ENCODE results near the gene RAB11FIP4.

RAB11FIP4 gene

DNA sequence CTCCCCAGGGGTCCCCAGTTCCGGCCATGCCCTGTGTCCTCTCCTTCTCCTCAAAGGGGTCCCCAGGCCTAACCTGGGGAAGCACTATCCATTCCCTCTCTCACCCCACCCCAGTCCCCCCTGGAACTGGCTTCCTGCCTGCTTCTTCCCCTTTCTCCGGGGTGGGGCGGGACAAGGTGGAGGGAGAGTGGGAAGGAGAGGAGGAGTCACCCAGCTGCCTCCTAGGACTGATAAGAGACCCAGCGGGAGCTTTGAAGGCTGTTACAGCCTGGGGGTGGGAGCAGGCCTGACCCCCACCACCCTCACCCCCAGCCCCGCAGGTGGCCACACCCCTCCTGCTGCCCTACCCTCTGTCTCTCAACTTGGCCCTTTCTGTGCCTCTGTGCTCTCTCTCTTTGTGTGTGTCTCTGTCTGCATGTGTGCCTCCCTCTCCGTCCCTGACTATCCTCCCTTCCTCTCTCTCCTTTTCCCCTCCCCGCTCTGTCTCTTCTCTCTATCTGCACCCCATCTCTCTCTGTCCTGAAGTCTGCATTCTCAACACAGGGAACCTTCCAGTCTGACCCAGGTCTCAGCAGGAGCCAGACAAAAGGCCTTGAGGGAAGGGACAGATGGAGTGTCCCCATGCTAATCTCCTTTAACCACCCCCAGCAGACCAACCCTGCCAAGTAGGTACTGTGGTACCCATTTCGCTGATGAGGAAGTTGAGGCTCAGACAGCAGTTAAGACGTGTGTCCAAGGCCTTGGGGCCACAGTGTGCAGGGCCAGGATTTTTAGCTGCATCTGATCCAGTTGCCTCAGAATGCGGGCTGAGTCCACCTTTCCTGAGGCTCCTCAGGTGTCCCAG, 66.1 kb downstream of the RAB11FIP4 start:
- no peak for DNase-seq (ENCODE audit: low read depth in 4 of 4, low spot score in 1 of 4)

DNA sequence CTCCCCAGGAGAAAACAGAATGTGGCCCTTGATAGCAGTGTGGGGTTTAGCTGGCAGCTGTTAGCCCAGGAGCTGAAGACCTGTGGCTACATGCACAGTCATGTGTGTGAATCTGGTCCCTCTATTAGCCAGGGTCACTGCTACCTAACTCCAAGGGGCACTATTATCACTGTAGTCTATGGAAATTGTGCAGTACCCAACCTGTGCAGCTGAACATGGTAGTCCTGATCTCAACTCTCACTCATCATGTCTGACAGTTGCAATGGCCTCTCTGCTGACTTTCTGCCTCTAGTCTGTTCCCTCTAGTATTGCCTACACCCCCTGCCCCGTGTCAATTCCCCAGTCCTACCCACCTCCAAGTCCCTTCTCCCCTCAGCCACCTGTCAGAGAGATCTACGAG, 67.4 kb downstream of the RAB11FIP4 start:
- DNase-seq (ENCODE audit: low read depth in 4 of 4, low spot score in 1 of 4), result no peak

DNA sequence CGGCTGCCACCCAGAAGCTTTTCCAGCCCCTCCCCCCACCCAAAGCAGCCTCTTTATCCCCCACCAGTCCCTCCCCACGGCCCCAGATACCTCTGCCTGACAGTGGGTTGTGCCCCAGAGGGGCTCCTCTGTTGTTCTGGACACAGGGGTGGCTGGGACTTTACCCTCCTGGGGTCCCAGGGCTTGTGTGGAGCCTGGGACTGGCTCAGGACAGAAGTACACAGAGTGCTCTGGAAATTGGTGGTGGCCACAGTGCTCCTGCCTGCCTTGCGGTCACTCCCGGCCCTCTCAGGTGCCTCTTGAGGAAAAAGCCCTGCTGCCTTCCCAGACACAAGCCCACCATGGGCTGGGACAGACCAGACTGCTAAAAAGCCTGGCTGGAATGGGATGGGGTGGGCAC, 68.2 kb downstream of the RAB11FIP4 start:
- no peak for DNase-seq (ENCODE audit: low read depth in 4 of 4, low spot score in 1 of 4)

DNA sequence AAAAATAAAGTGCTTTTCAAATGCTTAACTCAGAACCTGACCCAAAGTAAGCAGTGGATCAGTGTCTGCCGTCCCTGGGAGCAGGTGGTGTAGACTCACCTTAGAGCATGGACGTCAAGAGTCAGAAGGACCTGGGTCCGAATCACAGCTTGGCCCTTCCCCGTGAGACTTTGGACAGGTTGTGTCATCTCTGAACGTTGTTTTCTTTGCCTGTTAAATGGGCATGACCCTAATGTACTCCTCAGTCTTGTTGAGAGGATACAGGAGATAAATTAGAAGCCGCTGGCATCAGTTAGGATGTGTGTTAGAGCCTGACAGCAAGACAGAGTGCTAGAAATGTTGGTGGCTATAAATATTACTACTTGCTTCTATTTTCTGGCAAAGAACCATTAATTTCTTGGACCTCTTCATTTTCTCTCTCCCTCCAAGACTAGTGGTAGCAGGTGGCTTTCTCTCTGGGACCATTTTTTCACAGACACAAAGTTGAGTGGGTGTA, 68.8 kb downstream of the RAB11FIP4 start:
- no peak for DNase-seq (ENCODE audit: low read depth in 4 of 4, low spot score in 1 of 4)

DNA sequence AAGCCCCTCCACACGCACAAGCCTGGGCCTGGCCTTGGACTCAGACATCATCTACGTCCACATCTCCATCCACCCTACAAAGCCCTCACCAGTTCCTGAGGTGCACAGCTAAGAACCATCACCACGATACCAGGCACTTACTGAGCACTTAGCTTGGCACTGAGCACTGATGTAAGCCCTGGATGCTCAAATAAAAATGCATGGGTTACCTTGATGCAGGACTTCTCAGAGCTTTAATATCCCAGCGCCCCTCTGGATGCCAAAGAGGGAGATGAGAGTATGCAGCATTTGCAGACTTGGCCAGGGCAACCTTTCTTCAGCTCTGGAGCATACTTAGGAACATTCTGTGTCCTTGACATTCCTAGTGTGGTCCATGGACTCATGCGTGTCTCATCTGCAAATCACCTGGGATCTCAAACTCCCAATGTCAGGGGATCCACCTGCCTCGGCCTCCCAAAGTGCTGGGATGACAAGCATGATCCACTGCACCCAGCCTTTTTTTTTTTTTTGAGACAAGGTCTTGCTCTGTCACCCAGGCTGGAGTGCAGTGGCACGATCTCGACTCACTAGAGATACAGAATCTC, 69.8 kb downstream of the RAB11FIP4 start:
- DNase-seq (ENCODE audit: low read depth in 4 of 4, low spot score in 1 of 4), result no peak

DNA sequence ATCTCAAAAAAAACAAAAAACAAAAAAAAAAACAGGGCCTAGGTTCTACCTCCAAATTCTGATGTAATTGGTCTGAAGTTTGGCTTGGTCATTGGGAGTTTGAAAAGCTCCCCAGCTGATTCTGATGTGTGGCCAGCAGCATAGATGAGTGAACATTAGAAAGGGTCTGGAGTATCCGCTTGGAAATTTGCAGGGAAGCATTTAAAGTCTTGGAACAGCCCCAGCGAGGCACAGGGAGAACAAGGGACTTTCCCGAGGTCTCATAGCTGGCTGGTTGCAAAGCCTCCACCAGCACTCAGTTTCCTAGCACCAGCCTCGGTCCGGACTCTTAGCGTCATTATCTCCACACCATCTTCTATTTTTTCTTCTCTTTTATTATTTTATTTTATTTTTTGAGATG, 70.8 kb downstream of the RAB11FIP4 start:
- no peak for DNase-seq (ENCODE audit: low read depth in 4 of 4, low spot score in 1 of 4)

DNA sequence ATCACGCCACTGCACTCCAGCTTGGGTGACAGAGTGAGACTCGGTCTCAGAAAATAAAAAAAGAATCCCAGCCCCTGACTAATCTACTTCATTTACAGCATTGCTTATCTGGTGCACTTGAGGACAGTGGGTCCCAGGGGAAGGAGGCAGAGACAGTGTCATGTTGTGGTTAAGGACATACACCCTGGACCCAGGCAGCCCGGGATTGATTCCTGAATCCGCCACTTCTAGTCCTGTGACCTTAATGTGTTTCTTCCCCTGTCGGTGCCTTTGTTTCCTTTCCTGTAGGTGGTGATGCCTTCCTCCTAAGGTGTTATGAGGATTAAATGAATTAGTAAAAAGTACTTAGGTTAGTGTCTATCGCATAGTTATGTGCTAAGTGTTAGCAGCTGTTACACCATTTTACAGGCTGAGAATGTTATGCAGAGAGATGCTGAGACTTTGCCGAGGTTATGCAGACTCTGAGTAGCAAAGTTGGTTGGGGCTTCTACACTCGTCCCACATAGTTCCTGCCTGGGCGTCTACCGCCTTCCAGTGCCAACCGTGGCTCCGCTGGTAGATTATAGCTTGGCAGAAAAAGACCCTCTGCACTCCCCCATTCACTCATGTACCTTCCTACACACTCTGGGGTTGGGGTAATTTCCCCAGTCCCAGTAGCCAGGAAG, 74.8 kb downstream of the RAB11FIP4 start:
- DNase-seq (ENCODE audit: low read depth in 4 of 4, low spot score in 1 of 4), result no peak

DNA sequence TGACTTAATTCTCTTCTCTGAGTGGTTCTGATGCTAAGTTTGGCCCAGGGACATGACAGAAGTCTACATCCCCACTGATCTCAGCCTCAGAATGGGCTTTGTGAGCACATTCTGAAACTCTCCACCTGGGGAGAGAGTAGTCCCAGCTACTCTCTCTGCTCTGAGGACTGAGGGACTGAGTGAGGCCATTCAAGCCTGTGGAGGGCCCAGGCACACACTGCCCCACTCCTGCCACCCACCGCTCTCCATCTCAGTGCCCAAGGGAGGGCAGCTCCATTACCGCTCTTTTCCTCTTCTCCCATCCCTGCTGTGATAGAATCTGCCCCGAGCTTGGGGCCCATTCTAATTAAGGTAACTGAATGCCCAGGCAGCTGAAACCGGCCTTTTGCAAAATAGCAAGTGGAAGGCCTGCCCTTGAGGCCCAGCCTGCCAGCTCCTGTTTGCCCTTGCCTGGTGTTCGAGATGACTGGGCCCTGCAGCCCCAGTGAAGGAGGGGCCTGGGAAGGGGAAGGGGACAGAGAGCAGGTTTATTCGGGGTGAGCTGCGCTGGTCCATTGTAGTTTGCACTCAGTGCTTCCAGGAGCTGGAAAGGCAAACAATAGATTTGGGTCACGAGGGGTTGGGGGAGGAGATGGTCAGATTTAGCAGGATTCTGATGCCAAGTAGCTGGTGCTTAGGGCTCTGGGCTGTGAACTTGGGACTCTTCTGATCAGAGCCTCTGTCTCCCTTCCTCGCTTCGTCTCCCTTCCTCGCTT, 76.2 kb downstream of the RAB11FIP4 start:
- DNase-seq (ENCODE audit: low read depth in 4 of 4, low spot score in 1 of 4), result no peak

DNA sequence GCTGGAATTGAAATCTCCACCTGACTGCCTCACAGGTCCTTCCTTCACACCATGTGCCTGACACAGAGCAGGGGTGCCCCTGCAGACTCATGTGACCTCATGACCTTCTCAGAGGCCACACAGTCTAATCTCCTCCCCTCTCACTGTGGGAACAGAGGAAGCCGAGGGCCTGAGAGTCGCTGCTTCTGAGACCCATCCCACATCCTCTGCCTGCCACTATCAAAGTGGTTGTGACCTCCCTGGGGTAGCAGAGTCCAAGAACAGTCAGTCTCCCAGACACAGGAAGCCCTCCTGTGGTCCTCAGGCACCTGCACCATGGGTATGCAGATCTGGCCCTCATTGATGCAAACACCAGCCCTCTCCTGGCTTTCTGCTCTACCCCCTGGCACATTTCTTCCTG, 78.5 kb downstream of the RAB11FIP4 start:
- DNase-seq (ENCODE audit: low read depth in 4 of 4, low spot score in 1 of 4), result no peak

DNA sequence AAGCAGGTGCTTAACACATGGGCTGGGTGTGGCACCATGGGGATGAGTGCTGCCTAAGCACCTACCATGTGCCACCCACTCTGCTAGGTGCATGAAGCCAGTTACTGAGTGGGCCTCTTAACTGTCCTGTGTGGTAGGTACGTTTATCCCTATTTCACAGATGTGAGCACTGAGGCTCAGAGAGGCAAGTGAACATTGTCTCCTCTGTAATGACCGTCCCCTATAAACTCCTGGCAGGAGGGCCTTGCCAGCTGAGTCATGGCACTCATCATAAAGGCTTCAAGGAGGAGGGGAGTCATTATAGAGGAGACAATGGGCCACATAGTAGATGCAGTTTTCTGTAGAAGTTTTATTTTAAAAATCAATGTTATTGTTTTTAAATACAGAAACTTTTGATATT, 79.1 kb downstream of the RAB11FIP4 start:
- DNase-seq (ENCODE audit: low read depth in 4 of 4, low spot score in 1 of 4), result no peak

DNA sequence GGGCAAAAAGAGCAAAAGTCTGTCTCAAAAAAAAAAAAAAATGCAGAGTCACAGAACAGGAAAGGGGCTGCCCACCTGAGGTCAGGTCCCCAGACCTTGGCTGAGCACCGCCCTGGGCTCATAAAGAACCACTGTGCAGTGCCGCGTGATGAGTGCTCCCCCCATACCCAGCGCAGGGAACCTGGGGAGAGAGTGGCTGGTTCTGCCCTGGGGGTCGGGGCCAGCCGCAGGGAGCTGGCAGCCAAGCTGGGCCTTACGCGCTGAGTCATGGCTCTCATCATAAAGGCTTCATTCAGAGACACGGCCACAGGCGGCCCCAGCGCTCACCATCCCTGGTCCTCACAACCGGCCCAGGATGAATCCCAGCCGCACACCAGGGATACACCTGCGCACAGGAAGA, 80.7 kb downstream of the RAB11FIP4 start:
- no peak for DNase-seq (ENCODE audit: low read depth in 4 of 4, low spot score in 1 of 4)

DNA sequence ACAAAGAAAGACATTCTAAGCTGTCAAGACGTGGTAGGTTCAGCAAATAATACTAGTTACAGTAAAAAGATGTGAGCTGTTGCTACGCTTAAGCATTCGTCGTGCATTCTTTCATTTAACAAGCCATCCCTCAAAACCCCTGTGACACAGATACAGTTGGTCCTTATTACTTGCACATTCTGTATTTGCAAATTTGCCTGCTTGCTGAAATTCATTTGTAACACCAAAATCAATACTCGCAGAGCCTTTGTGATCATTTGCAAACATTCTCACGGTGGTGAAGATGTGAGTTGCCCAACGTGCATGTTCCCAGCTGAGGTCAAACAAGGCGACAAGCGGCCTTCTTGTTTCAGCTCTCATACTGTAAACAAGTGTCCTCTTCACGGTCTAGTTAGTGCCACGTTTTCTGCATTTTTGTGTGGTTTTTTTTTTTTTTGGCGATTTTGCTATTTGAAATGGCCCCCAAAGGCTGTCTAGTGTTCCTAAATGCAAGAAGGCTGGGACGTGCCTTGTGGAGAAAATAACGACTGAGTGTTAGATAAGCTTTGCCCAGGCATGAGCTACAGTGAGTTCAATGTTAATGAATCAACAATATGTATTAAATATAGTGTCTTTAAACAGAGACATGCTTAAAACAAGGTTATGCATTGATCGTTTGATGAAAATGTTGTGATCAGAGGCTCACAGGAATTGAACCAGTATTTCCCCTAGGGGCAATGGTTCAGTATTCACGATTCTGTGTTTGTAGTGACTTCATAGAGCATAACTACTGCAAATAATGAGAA, 84.1 kb downstream of the RAB11FIP4 start:
- DNase-seq (ENCODE audit: low read depth in 4 of 4, low spot score in 1 of 4), result no peak

DNA sequence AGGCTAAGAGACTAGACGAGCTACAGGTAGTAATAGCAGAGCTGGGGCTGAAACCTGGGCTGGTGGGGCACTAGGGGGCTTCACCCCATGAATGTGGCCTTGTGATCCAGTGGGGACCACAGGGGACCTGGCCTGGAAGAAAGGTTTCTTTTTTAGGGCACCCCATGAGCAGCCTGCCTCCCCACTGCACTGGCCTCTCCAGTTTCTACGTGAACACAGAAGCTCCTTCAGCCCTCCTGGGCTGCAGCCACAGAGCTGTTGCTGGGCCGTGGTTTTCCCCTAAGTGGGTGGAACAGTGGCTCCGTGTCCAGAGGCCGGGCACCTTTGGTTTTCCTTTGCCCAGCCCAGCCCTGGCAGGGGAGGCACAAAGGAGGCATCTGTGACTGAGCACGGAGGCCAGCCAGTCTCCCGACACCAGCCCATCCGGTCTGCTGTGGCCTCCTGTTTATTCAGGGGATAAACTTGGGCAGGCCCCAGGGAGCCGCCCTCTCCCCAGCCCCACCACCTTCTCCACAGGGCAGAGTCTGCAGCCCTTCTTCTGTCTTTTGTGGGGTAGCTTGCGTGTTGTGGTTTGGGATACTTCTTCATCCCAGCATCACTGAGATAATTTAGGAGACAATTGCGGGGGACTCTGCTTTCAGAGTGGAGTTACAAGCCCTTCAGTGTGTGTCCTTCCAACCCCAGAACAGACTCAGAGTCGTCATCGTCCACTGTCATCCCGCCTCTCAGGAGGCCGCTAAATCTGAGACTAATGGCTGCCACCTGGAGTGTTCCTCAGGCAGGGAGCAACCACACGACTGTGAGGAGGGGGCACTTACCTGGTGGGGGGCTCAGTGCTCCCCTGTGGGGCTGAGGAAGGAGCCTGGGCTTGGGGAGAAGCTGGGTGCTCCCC, 85.3 kb downstream of the RAB11FIP4 start:
- no peak for DNase-seq (ENCODE audit: low read depth in 4 of 4, low spot score in 1 of 4)

DNA sequence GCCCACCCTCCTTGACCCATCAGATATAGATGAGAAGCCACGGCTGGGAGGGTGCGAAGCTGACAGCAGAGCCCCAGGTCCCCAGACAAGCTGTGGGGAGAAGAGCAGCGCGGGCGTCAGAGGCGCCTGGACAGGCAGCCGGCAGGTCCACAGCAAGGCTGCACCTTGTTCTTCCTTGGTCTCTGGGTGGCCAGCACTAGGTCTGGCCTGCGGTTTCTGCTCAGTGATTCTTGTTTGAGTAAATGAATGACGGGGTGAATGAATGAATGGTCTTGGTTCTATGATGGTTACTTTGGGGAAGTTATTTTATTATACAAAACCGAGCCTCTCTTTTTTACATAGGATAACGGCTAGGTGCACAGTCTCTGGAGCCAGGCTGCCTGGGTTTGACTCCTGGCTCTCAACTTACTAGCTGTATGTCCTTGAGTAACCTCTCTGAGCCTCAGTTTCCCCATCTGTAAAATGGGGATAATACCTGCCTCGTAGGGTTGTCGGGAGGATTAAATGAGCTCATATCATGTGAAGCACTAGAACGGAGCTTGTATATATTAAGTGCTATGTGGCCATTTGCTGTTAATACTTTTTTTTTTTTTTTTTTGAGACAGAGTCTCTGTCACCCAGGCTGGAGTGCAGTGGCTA, 86.1 kb downstream of the RAB11FIP4 start:
- DNase-seq (ENCODE audit: low read depth in 4 of 4, low spot score in 1 of 4), result no peak

DNA sequence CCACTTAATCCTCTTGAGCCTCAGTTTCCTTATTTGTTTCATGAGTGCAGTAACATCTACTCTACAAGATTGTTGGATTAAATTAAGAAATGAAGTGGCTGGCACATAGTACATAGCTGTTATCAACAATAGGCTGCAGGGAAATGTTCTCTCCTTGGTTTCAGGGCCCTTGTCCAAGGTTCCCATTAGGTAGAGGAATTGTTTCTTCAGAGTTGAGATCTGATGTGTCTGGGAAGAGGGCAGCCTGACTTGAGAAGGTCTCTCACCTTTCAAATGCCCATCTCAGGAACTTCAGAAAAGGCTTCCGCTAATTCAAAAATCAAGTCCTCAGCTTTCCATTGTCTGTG, 87.6 kb downstream of the RAB11FIP4 start:
- no peak for DNase-seq (ENCODE audit: low read depth in 4 of 4, low spot score in 1 of 4)

DNA sequence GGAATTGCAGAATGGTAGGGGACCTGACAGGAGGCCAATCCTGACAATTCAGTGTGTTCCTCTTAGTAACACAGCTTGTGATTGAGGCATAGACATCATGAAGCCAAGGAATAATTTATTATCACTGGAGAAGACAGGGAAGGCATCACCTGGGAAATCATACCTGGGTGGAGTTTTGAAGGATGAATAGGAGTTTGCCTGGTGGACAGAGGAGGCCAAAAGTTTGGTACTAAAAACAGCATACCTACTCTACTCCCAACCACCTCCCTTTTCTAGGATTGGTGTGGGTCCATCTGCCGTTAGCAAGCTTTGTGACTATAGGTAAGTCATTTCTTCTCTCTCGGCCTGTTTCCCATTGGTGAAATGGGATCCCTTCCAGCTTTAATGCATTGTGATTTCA, 88.0 kb downstream of the RAB11FIP4 start:
- DNase-seq (ENCODE audit: low read depth in 4 of 4, low spot score in 1 of 4), result no peak

DNA sequence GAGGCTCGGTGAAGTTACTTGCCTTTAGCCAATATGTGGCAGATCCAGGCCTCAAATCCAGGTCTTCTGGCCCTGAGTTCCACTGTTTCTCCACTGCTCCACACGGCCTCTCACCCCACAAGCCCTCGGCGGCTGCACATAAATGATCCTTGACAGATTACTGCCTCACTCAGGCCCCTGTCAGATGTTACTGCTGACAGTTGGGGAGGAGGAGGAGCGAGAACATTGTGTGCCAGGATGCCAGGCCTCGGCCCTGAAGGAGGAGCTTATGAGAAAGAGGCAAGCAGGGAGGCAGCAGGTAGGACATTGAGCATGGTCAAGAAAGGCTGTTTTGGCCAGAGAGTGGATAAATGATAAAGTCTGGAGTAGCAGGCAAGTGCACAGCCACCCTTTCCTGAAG, 88.6 kb downstream of the RAB11FIP4 start:
- no peak for DNase-seq (ENCODE audit: low read depth in 4 of 4, low spot score in 1 of 4)

DNA sequence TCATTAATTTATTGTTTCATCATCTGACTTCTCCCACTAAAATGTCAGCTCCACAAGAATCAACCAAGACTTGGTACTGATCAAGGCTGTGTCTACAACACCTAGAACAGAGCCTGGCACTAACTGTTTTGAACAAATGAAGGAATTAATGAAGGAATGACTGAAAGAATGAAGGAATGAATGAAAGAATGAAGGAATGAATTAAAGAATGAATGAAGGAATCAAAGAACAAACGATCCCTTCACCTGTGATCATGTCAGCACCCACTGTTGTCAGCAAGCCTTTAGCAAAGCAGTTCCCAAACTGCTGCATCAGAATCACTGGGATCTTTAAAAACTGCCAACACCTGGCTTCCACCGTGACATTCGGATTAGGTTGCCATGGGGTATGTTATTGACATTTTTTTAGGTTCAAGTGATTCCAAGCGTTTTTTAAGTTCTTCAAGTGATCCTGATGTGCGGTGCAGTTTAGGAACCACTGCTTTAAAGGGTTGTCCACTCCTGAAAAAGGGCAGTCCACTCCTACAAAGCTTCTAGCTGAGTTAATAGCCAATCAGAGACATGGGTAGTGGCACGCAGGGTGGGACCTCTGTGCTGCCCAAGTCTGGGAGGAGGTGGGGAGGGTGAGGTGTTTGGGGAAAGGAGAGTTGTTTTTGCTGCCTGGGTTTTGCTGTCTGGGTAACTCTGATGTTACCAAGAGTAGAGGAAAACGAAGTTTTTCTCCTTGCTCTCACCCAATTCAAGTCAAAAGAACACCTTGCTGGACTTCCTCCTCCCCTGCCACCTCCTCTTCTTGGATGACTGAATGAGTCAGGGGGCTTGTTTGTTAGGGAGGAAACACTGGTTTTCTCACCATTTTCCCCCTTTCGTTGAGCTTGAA, 89.7 kb downstream of the RAB11FIP4 start:
- DNase-seq (ENCODE audit: low read depth in 4 of 4, low spot score in 1 of 4), result no peak

DNA sequence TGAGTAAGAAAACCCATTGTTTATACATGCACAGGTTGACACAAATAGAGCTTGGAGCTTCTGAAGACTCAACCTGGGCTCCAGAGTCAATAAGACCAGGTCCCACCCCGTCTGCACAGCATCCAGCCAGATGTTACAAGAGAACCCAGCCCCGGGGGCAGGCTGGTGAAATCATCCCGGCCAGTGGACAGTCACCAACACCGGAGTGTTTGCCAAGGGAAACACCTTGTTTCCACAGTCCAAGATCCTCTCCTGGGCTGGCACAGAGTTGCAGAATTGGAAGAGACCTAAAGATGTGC, 90.3 kb downstream of the RAB11FIP4 start:
- no peak for DNase-seq (ENCODE audit: low read depth in 4 of 4, low spot score in 1 of 4)

Data from stimulated activated CD4-positive, alpha-beta T cell treated with anti-CD3 and anti-CD28 coated beads, Interleukin-1b, Interleukin-23, amount 100 ng/mL, for 24 hours (primary cell).